ENCODE measurements around the gene SPDYE3. TPM values are rescaled to one million over a fixed set of nuclear protein-coding genes. Genes with fewer than 3 reads are reported as not detected.
A peak's percentile ranks its signal among the peaks of the same experiment; 100 is the strongest.
"Not testable (repeated sequence)": the region's sequence is repeated elsewhere in the genome, so short reads cannot be mapped to it uniquely, and the experiment has no call there.

Gene SPDYE3
- total RNA-seq, 6 experiments from 2014 or later, result not detected

DNA sequence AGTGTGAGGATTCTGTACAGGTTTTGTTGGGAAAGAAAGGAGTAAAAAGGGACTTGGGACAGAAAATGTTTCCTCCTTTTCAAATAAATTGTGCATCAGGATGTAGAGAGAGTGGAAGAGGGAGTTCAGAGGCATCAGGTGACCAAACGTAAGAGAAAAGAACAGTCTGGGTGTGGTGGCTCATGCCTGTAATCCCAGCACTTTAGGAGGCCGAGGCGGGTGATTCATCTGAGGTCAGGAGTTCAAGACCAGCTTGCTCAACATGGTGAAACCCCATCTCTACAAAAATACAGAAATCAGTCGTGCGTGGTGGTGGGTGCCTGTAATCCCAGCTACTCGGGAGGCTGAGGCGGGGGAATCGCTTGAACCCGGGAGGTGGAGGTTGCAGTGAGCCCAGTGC lies 12.2 kb upstream of the SPDYE3 start:
- DNase-seq; H3K27me3 Mint-ChIP-seq (ENCODE audit: insufficient read depth); H3K36me3 Mint-ChIP-seq (ENCODE audit: low read depth); H3K9me3 Mint-ChIP-seq; H3K4me1 Mint-ChIP-seq (ENCODE audit: low read depth); H3K27ac Mint-ChIP-seq; H3K4me3 Mint-ChIP-seq: not testable (repeated sequence)

DNA sequence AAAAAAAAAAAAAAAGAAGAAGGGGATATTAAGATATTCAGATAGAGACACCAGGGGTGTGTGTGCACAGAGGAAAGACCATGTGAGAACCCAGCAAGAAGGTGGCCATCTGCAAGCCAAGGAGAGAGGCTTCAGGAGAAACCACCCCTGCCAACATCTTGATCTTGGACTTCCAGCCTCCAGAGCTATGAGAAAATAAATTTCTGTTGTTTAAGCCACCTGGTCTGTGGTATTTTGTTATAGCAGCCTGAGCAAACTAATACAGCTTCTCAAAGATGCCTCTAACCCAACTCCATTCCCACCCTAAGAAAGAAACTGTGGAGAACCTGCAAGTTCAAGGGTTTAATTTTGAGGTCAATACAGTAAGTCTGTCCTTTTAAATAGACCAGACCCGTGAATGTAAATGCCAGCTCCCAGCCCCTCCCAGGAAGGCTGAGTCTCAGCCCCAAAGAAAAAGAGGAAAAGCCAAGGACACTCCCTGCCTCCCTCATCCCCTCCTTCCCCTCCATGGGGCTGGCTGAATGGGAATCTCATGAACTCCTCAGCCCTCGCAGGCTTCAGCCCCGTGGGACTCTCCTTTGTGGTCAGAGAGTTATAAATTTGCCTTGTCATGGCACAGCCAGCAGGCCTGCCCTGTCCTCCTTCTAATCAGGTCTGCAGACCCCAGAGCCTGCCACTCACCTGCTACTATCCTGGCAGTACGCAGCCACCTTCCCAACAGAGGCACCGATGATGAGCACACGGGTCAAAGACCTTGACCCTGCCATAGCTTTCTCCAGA lies 9.5 kb upstream of the SPDYE3 start:
- not testable (repeated sequence) for DNase-seq; H3K4me3 Mint-ChIP-seq; H3K4me1 Mint-ChIP-seq (ENCODE audit: low read depth); H3K27me3 Mint-ChIP-seq (ENCODE audit: insufficient read depth); H3K36me3 Mint-ChIP-seq (ENCODE audit: low read depth); H3K9me3 Mint-ChIP-seq; H3K27ac Mint-ChIP-seq

DNA sequence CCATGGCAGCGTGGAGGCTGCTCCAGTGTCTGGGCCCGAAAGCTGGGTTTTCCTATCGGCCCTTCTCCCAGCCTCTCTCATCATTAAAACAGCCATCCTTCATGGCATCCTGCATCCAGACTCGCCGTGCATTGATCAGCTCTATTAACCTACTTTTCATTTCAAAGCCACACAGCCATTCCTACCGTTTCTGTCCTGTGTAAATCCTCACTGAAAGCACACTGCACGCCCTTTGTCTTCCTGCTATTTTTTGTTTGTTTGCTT lies 8.9 kb upstream of the SPDYE3 start:
- not testable (repeated sequence) for H3K27ac Mint-ChIP-seq; H3K4me3 Mint-ChIP-seq; H3K36me3 Mint-ChIP-seq (ENCODE audit: low read depth); H3K4me1 Mint-ChIP-seq (ENCODE audit: low read depth); H3K9me3 Mint-ChIP-seq; H3K27me3 Mint-ChIP-seq (ENCODE audit: insufficient read depth); DNase-seq

DNA sequence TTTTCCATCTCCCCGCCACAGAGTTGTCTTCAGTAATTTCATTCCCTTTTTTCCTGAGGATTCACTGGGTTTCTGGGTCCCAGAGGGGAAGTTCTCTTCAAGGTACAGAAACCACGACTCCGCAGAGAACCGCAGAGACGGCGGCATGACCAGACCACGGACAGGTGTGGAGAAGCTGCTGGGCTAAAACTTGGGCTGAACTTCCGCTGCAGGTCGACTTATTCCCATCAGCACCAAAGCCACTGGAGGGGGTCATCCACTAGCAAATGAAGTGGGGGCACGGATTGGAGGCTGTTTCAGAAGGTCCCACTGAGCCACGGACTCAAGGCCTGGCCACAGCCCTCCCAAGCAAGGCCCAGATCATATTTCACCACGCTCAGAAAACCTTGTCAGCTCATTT lies 3.0 kb upstream of the SPDYE3 start:
- not testable (repeated sequence) for H3K4me1 Mint-ChIP-seq (ENCODE audit: low read depth); DNase-seq; H3K9me3 Mint-ChIP-seq; H3K36me3 Mint-ChIP-seq (ENCODE audit: low read depth); H3K27ac Mint-ChIP-seq; H3K4me3 Mint-ChIP-seq; H3K27me3 Mint-ChIP-seq (ENCODE audit: insufficient read depth)

DNA sequence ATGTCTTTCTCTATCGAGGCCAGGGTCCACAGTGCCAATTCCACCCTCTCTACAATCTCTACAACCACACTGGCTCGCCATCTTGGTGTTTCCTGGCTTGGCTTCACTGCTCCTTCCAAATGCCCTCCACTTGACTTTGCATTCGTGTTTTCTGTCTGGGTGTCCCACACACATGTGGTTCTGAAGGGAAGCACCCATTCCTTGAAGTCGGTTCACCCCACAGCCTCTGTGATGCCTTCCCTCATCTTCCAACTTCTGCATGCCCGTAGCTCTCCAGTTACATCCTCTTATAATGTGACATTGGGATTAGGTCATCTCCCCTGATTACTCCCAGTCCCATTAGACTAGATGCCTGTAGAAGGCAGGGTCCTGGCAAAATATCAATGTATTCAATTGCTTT lies 10.8 kb downstream of the SPDYE3 start:
- H3K27ac Mint-ChIP-seq; H3K27me3 Mint-ChIP-seq (ENCODE audit: insufficient read depth); H3K36me3 Mint-ChIP-seq (ENCODE audit: low read depth); DNase-seq; H3K9me3 Mint-ChIP-seq; H3K4me3 Mint-ChIP-seq; H3K4me1 Mint-ChIP-seq (ENCODE audit: low read depth): not testable (repeated sequence)

DNA sequence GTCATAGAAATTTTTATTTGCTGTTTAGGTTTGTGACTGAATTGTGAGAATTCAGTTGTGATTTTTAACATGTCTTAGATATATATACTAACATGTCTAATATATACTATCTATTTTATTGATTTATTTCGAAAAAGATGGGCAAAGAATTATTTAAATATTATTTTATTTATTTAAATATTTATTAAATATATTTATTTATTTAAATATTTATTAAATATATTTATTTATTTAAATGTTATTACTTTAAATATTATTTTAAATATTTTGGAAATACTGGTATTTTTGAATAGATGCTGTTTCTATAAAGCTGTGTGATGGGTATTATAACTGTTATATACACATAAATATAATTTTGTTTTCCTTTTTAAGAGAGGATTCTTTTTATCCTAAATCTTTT lies 14.1 kb downstream of the SPDYE3 start:
- H3K27me3 Mint-ChIP-seq (ENCODE audit: insufficient read depth); H3K27ac Mint-ChIP-seq; H3K4me1 Mint-ChIP-seq (ENCODE audit: low read depth); H3K9me3 Mint-ChIP-seq; DNase-seq; H3K4me3 Mint-ChIP-seq: not testable (repeated sequence)
- peaks cover 10% of the 10 kb centered on the region; the same call in 1 of the 2 replicates for H3K36me3 Mint-ChIP-seq (ENCODE audit: low read depth)

DNA sequence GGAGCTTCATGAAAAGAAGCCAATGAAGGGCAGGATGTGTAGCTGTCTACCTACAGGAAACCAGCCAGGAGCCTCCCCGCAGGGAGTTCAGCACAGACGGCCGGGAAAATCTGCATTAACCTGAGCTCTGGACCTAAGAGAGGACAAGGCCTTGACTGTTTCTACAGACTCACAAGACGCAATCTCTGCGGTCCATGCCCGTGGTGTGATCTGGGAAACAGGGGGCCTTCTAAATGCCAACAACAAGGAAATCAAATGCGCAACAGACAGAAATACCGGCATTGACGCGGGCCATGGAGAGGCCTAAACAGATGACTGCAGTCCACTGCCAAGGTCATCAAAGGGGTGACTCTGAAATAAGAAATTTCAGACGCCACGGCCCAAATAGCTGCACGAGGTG lies 16.7 kb downstream of the SPDYE3 start:
- not testable (repeated sequence) for H3K36me3 Mint-ChIP-seq (ENCODE audit: low read depth); H3K27me3 Mint-ChIP-seq (ENCODE audit: insufficient read depth); H3K4me3 Mint-ChIP-seq; H3K27ac Mint-ChIP-seq; H3K4me1 Mint-ChIP-seq (ENCODE audit: low read depth); H3K9me3 Mint-ChIP-seq; DNase-seq

DNA sequence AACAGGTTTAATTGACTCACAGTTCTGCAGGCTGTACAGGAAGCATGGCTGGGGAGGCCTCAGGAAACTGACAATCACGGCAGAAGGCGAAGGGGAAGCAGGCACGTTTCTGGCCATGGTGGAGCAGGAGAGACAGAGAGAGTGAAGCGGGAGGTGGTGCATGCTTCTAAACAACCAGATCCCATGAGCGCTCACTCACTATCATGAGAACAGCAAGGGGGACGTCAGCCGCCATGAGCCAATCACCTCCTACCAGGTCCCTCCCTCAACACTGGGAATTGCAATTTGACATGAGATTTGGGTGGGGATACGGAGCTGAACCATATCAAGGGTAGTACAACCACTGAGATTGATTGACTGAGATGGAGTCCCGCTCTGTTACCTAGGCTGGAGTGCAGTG lies 18.2 kb downstream of the SPDYE3 start:
- H3K4me1 Mint-ChIP-seq (ENCODE audit: low read depth); H3K36me3 Mint-ChIP-seq (ENCODE audit: low read depth); DNase-seq; H3K27ac Mint-ChIP-seq; H3K9me3 Mint-ChIP-seq; H3K27me3 Mint-ChIP-seq (ENCODE audit: insufficient read depth); H3K4me3 Mint-ChIP-seq: not testable (repeated sequence)

DNA sequence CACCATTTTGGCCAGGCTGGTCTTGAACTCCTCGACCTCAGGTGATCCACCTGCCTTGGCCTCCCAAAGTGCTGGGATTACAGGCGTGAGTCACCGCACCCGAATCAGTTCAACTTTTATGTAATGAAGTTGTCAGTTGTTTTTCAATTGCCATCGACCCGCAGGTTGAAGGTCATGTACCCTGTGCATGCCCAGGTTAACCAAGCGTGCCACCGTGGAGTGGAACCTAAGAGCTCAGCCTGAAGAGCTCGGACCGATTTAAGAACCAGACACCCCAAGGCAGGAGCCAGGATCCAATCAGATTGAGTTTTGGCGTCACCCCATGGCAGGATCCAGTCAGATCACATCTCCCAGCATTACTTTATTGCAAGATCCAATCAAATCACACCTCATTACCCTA lies 19.4 kb downstream of the SPDYE3 start:
- H3K4me3 Mint-ChIP-seq; H3K27me3 Mint-ChIP-seq (ENCODE audit: insufficient read depth); H3K27ac Mint-ChIP-seq; H3K36me3 Mint-ChIP-seq (ENCODE audit: low read depth); H3K9me3 Mint-ChIP-seq; DNase-seq; H3K4me1 Mint-ChIP-seq (ENCODE audit: low read depth): not testable (repeated sequence)

DNA sequence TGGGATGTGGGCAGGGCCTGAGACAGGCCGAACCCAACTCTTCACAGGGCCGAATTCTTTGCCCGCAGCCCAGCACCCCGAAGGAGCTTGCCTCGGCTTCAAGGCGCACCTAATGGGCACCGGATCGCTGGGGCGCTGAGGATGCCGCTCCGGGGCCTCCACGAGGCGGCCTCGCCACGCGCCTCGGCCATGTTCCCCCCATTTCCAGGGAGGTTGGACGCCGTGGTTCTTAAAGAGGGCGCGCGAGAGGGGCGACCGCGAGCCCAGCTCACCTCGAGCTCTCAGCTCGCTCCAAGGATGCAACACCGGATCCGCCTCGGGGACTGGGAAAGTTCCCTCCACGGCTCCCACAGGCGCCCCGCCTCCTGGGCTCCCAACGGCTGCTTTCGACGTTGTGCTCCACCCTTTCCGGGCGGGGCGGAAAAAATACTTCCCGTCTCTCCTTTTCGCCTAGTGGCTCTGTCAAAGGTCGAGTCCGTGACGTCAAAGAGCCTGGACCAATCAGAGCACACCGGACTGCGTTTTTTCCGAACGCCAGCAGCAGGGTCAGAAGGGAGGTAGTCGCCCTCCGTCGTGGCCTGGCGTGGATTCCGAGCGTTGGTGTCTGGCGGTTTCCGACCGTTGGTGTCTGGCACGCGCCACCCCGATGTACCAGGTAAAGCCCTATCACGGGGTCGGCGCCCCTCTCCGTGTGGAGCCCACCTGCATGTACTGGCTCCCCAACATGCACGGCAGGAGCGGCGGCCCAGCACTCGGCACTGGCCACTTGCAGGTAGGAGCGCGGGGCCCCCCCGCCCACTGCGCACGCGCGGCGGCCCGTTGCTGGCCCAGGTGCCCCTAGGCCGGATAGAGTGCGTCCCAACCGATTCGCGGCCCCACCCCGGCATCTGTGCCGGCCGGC lies 28.3 kb downstream of the SPDYE3 start:
- TF ChIP-seq, protein P1, sequence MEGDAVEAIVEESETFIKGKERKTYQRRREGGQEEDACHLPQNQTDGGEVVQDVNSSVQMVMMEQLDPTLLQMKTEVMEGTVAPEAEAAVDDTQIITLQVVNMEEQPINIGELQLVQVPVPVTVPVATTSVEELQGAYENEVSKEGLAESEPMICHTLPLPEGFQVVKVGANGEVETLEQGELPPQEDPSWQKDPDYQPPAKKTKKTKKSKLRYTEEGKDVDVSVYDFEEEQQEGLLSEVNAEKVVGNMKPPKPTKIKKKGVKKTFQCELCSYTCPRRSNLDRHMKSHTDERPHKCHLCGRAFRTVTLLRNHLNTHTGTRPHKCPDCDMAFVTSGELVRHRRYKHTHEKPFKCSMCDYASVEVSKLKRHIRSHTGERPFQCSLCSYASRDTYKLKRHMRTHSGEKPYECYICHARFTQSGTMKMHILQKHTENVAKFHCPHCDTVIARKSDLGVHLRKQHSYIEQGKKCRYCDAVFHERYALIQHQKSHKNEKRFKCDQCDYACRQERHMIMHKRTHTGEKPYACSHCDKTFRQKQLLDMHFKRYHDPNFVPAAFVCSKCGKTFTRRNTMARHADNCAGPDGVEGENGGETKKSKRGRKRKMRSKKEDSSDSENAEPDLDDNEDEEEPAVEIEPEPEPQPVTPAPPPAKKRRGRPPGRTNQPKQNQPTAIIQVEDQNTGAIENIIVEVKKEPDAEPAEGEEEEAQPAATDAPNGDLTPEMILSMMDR (IDR thresholded peaks at IDR 0.05), result 0 out of 2 replicates have a peak, but pooled peaks have one; percentile 13
- peak; percentile 94 for DNase-seq
- H3K9me3 Mint-ChIP-seq; H3K36me3 Mint-ChIP-seq (ENCODE audit: low read depth); H3K27me3 Mint-ChIP-seq (ENCODE audit: insufficient read depth): not testable (repeated sequence)
- Mint-ChIP-seq H3K27ac (peak overlapping the region; percentile 93), H3K4me1 (ENCODE audit: low read depth) (peaks cover 11% of the 10 kb centered on the region), H3K4me3 (peak overlapping the region; percentile 96)

DNA sequence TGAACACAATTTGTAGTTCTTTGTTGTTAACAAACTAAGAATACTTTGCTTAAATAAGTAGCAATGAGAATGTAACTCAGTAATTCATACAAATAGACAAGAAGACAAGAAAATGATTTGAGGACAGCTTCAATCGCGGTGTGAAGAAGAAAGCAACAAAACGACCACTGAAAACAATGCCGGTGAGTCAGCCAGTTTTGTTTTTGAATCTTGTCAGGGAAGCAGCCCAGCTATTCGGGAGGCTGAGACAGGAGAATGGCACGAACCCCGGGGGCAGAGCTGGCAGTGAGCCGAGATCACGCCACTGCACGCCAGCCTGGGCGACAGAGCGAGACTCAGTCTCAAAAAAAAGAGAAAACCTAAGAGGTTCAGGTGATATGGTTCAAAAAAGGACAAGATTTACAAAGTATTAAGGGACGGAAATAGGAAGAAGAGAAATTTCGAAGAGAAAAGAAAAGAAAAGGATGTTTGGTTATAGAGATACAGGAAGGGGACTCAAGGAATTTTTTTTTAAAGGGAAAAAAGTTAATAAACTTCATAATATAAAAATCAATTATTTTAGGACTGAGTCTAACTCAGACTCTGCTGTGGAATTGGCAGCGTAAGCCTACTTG lies 30.7 kb downstream of the SPDYE3 start:
- Mint-ChIP-seq H3K4me1 (ENCODE audit: low read depth) (peaks cover 11% of the 10 kb centered on the region), H3K36me3 (ENCODE audit: low read depth) (peaks cover 13% of the 10 kb centered on the region; the same call in 1 of the 2 replicates)
- not testable (repeated sequence) for DNase-seq; H3K9me3 Mint-ChIP-seq; H3K4me3 Mint-ChIP-seq; H3K27ac Mint-ChIP-seq; H3K27me3 Mint-ChIP-seq (ENCODE audit: insufficient read depth)

DNA sequence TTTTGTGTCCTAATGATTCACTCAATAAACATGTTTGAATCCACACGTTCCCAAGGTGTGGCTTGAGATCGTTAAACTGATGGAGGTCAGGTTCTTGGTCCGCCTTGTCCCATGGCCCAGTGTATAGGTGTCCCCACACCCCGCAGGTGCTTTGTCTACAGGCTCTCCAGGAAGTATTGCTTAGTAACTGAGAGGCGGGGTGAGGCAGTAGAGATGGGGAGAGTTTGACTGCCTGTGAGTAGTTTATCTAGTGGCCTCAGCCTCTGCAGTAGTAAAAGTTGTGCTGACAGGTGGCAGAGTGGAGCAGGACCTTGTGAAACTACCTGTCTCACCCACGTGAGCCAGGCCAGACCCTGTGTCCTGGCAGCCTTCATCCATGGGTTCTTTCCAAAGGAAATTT lies 33.8 kb downstream of the SPDYE3 start:
- not testable (repeated sequence) for H3K9me3 Mint-ChIP-seq; DNase-seq; H3K27me3 Mint-ChIP-seq (ENCODE audit: insufficient read depth); H3K4me3 Mint-ChIP-seq
- H3K4me1 Mint-ChIP-seq (ENCODE audit: low read depth), result peaks cover 19% of the 10 kb centered on the region
- H3K36me3 Mint-ChIP-seq (ENCODE audit: low read depth), result peaks cover 24% of the 10 kb centered on the region
- H3K27ac Mint-ChIP-seq, result 0 out of 2 replicates have a peak overlapping the region, but pooled peaks have one; percentile 21

Data from HFFc6 (cell line).